ENCODE measurements around the gene SPHK2.

SPHK2 gene

GRCh38 chr19:48611872-48612271, 7.4 kb upstream of the SPHK2 start:
- Histone ChIP-seq H3K27me3 (no peaks in the 10 kb centered on the region), H4K20me1 (peaks cover 22 to 52% (median 42%) of the 10 kb centered on the region in 11 experiments), H3K36me3 (peaks cover 23 to 42% (median 32%) of the 10 kb centered on the region in 11 experiments), H3K4me3 (no peak overlapping the region), H3K4me2 (no peak overlapping the region), H3K27ac (peak overlapping the region in 2 of 11 experiments; percentile 5 to 27; a peak in 3 of 22 replicates), H3K9me3 (replicated peaks in 1 of 11) (no peaks in the 10 kb centered on the region), H3K9ac (peak overlapping the region in 2 of 11 experiments; percentile 16 to 17; a peak in 3 of 22 replicates), H3K4me1 (peaks cover 25 to 51% (median 36%) of the 10 kb centered on the region in 10 experiments)
- TF ChIP-seq Cebpa-rat (IDR thresholded peaks at IDR 0.05), result no peak

- Histone ChIP-seq H3K9ac (peak overlapping the region in 6 of 11 experiments; percentile 12 to 37 (median 25); a peak in 5 of 22 replicates), H4K20me1 (peaks cover 36 to 66% (median 56%) of the 10 kb centered on the region in 11 experiments), H3K4me1 (peaks cover 38 to 61% (median 47%) of the 10 kb centered on the region in 10 experiments), H3K27me3 (no peaks in the 10 kb centered on the region), H3K27ac (peak overlapping the region in 3 of 11 experiments; percentile 9 to 48 (median 23); a peak in 2 of 22 replicates), H3K9me3 (replicated peaks in 1 of 11) (no peaks in the 10 kb centered on the region), H3K4me2 (no peak overlapping the region), H3K36me3 (peaks cover 37 to 56% (median 45%) of the 10 kb centered on the region in 11 experiments), H3K4me3 (no peak overlapping the region)
- TF ChIP-seq Cebpa-rat (IDR thresholded peaks at IDR 0.05), result no peak
Measured at GRCh38 chr19:48613024-48613851, 6.1 kb upstream of the SPHK2 start.

DNA sequence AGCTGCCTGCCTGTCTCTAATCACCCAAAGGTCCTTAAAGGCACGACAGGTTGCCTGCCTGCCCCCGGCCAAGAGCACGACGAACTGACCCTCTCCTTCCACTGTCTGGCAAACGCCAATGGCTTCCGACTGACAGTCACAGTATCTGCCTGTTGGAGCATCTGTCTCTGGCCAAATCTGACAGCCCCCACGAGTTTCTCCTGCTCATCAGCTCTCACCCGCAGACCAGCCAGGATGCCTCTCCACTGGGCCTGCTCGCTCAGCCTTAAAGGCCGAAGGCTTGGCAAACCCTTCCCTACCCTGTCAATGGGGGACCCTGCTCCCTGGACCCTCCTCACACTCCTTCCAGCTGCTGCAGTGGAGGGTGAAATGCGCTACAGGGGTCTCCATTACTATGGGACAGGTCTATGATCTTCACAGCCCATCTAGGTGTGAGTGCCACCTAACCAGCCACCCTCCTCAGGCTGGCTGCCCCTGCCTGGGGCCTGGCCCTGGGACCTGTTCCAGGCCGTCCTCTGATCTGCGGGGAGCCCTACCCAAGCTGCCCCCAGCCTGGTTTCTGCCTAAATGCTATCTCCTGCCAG, 5.4 kb upstream of the SPHK2 start:
- H3K9me3 ChIP-seq (replicated peaks in 1 of 11), result no peaks in the 10 kb centered on the region
- 0 out of 22 replicates have a peak overlapping the region, but pooled peaks of 1 of the 11 experiments have one; percentile 8 for H3K4me2 ChIP-seq
- no peaks in the 10 kb centered on the region for H3K27me3 ChIP-seq
- peaks cover 38 to 58% (median 47%) of the 10 kb centered on the region in 11 experiments for H3K36me3 ChIP-seq
- no peak for TF ChIP-seq Cebpa-rat (IDR thresholded peaks at IDR 0.05)
- H4K20me1 ChIP-seq, result peaks cover 40 to 71% (median 61%) of the 10 kb centered on the region in 11 experiments
- peaks cover 36 to 57% (median 41%) of the 10 kb centered on the region in 10 experiments for H3K4me1 ChIP-seq
- H3K9ac ChIP-seq, result peak overlapping the region in 7 of 11 experiments; percentile 4 to 38 (median 32); a peak in 7 of 22 replicates
- H3K27ac ChIP-seq, result peak overlapping the region in 5 of 11 experiments; percentile 9 to 53 (median 23); a peak in 5 of 22 replicates
- H3K4me3 ChIP-seq, result no peak overlapping the region

GRCh38 chr19:48614436-48615230, 4.7 kb upstream of the SPHK2 start, which contains the start of gene FAM83E:
TSS of gene FAM83E (minus strand) at chr19:48615076. CDS start at chr19:48613372, 1,704 bp downstream.
- Histone ChIP-seq H3K4me2 (peak within 1 kb of the TSS in 10 of 11 experiments; percentile 95 to 99 (median 98); a peak in 16 of 22 replicates), H3K27me3 (no peaks in the 10 kb centered on the region), H3K9me3 (replicated peaks in 1 of 11) (no peaks in the 10 kb centered on the region), H3K4me3 (peak within 1 kb of the TSS in 4 of 10 experiments; percentile 86 to 94 (median 92); a peak in 3 of 20 replicates), H3K27ac (peak within 1 kb of the TSS in 6 of 11 experiments; percentile 4 to 97 (median 36); a peak in 6 of 22 replicates), H3K9ac (peak within 1 kb of the TSS; percentile 93 to 100 (median 98); a peak in 20 of 22 replicates), H3K36me3 (peaks cover 38 to 58% (median 47%) of the 10 kb centered on the region in 11 experiments), H3K4me1 (peaks cover 32 to 53% (median 36%) of the 10 kb centered on the region in 10 experiments), H4K20me1 (peaks cover 40 to 71% (median 61%) of the 10 kb centered on the region in 11 experiments)
- no peak for TF ChIP-seq Cebpa-rat (IDR thresholded peaks at IDR 0.05)

DNA sequence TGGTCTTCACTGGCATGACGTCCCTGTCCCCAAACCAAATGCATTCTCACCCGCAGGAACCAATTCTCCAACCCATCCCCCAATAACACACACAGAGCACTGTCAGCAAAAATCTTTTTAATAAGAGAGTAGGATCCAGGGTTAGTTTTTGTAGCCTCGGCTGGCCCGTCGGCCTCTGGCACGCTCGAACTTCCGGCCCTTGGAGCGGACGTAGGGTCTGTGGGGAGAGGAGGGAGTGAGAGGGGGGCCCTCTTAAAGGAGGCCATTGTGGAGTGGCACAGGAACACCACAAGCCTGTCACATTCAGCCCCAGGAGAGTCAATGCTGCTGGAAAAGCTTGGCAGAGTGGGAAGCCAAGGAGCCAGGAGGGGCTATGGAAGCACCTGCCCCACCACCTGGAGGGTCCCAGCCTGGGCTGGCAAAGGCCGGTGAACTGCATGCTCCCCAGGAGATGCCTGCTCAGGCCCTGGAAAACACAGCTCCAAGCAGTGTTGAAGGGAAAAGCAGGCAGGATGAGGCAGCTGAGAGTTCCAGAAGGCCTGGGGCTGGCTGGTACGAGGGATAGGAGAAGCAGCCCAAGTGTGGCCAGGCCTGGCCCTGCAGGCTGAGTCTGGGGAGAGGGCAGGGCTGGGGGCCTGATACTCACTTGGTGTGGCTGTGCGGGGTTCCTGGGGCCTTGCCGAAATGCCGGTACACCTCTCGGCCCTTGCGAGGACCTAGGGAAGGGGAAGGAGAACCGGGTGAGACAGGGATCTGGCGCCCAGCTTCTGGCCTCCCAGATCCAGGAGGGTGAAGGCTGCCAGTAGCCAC, 3.9 kb upstream of the SPHK2 start:
- peak overlapping the region in 10 of 11 experiments; percentile 95 to 99 (median 98); a peak in 16 of 22 replicates for H3K4me2 ChIP-seq
- H3K4me3 ChIP-seq, result peak overlapping the region in 4 of 10 experiments; percentile 86 to 94 (median 92); a peak in 3 of 20 replicates
- H3K9me3 ChIP-seq (replicated peaks in 1 of 11), result no peaks in the 10 kb centered on the region
- H3K9ac ChIP-seq, result peak overlapping the region; percentile 93 to 100 (median 98); a peak in 20 of 22 replicates
- peaks cover 40 to 61% (median 43%) of the 10 kb centered on the region in 10 experiments for H3K4me1 ChIP-seq
- H4K20me1 ChIP-seq, result peaks cover 40 to 71% (median 61%) of the 10 kb centered on the region in 11 experiments
- H3K27ac ChIP-seq, result peak overlapping the region in 4 of 11 experiments; percentile 4 to 97 (median 54); a peak in 2 of 22 replicates
- H3K27me3 ChIP-seq, result no peaks in the 10 kb centered on the region
- no peak for TF ChIP-seq Cebpa-rat (IDR thresholded peaks at IDR 0.05)
- peaks cover 38 to 58% (median 47%) of the 10 kb centered on the region in 11 experiments for H3K36me3 ChIP-seq

DNA sequence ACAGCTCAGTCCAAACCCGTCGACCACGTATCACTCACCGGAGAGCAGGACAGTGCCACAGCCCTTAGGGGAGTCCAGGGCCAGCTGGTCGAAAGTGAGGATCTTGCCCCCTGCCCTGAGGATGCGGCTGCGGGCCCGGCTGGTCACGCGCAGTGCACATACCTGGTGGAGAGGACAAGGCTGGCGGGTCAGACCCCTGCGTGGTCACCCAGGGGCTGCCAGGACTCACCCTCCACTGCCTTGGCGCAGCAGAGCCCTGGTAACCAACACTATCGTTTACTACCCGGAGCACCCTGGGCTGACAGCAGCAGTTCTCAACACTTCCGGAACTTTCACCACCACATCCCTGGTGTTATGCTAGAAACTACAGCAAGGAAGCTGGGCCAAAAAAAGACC, 3.3 kb upstream of the SPHK2 start:
- peak overlapping the region; percentile 93 to 100 (median 98); a peak in 20 of 22 replicates for H3K9ac ChIP-seq
- TF ChIP-seq Cebpa-rat (IDR thresholded peaks at IDR 0.05), result no peak
- peak overlapping the region in 10 of 11 experiments; percentile 95 to 99 (median 98); a peak in 21 of 22 replicates for H3K4me2 ChIP-seq
- H4K20me1 ChIP-seq, result peaks cover 40 to 71% (median 61%) of the 10 kb centered on the region in 11 experiments
- H3K27ac ChIP-seq, result peak overlapping the region in 6 of 11 experiments; percentile 93 to 98 (median 96); a peak in 6 of 22 replicates
- peaks cover 38 to 58% (median 47%) of the 10 kb centered on the region in 11 experiments for H3K36me3 ChIP-seq
- no peaks in the 10 kb centered on the region for H3K9me3 ChIP-seq (replicated peaks in 1 of 11)
- H3K4me1 ChIP-seq, result peaks cover 44 to 63% (median 46%) of the 10 kb centered on the region in 10 experiments
- peak overlapping the region in 7 of 10 experiments; percentile 79 to 97 (median 90); a peak in 13 of 20 replicates for H3K4me3 ChIP-seq
- H3K27me3 ChIP-seq, result no peaks in the 10 kb centered on the region

- Histone ChIP-seq H3K27me3 (no peaks in the 10 kb centered on the region), H4K20me1 (peaks cover 40 to 71% (median 61%) of the 10 kb centered on the region in 11 experiments), H3K4me1 (peaks cover 44 to 63% (median 52%) of the 10 kb centered on the region in 10 experiments), H3K9me3 (replicated peaks in 1 of 11) (no peaks in the 10 kb centered on the region), H3K4me2 (peak overlapping the region; percentile 91 to 99 (median 97)), H3K36me3 (peaks cover 38 to 59% (median 52%) of the 10 kb centered on the region in 11 experiments), H3K4me3 (peak overlapping the region; percentile 79 to 100 (median 92); a peak in 19 of 20 replicates), H3K27ac (peak overlapping the region in 10 of 11 experiments; percentile 89 to 98 (median 93); a peak in 17 of 22 replicates), H3K9ac (peak overlapping the region; percentile 93 to 100 (median 98))
- TF ChIP-seq Cebpa-rat (IDR thresholded peaks at IDR 0.05), result no peak
Measured at GRCh38 chr19:48616491-48617056, 2.7 kb upstream of the SPHK2 start.

Data from BLaER1 treated with 17β-estradiol and CSF1 and Interleukin-3, amounts not matched to agents 10 nM and 100 nM (cell line).